HEK293 (cell line): Measurements from ENCODE around the gene HNRNPA2B1.

Source experiments
- KLF10 ChIP-seq: fragments of 450-650 bp; IDR thresholded peaks from 2 replicates; pipeline ENCODE4 v1.5.1; 2018; ENCODE audit warnings: missing biosample characterization, mild to moderate bottlenecking, missing genetic modification characterization
- OVOL3 ChIP-seq: fragments of 450-650 bp; formaldehyde crosslinking; IDR thresholded peaks from 2 replicates; pipeline ENCODE4 v1.5.1; 2016; ENCODE audit warnings: missing biosample characterization, missing genetic modification characterization
- SETDB1 ChIP-seq: IDR thresholded peaks from one replicate; pipeline ENCODE4 v1.6.1; 2017; ENCODE audit warnings: mild to moderate bottlenecking, low read length, moderate library complexity, mixed read lengths; ENCODE audit not compliant: insufficient read length
- ZNF121 ChIP-seq: fragments of 450-650 bp; formaldehyde crosslinking; IDR thresholded peaks from 2 replicates; pipeline ENCODE4 v1.5.1; 2016; ENCODE audit warnings: missing biosample characterization, missing genetic modification characterization
- ZNF146 ChIP-seq: fragments of 450-650 bp; formaldehyde crosslinking; IDR thresholded peaks from 2 replicates; pipeline ENCODE4 v1.5.1; 2016; ENCODE audit warnings: missing biosample characterization, missing genetic modification characterization
- ZNF221 ChIP-seq: fragments of 450-650 bp; formaldehyde crosslinking; IDR thresholded peaks from 2 replicates; pipeline ENCODE4 v1.5.1; 2017; ENCODE audit warnings: missing biosample characterization, missing genetic modification characterization, borderline replicate concordance
- ZNF416 ChIP-seq: fragments of 450-650 bp; formaldehyde crosslinking; IDR thresholded peaks from 2 replicates; pipeline ENCODE4 v1.5.1; 2016; ENCODE audit warnings: missing biosample characterization, missing genetic modification characterization
- TF ChIP-seq, protein P1 (sequence below): fragments of 450-650 bp; formaldehyde crosslinking; IDR thresholded peaks from 2 replicates; pipeline ENCODE4 v1.5.1; 2016; ENCODE audit warnings: missing biosample characterization, missing genetic modification characterization

DNA sequence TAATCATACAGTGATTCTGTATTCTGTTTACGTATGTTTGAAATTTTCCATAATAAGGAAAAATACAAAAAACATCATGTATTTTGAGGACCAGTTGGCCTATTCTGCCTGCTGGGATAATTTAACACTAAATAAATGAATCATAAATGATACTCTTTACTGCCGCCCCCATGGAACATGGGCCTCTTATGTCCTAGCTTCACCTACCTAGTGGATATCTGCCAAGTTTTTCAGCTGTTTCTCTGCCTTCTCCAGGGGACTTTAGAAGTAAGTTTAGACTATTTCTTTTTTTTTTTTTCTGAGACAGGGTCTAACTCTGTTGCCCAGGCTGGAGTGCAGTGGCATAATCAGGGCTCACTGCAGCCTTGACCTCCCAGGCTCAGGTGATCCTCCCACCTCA is 38.1 kb downstream of the HNRNPA2B1 start:
- TF ChIP-seq KLF10 (tag by site-specific recombination) (no peak), SETDB1 (no peak), OVOL3 (tag by site-specific recombination) (no peak), ZNF121 (tag by site-specific recombination) (no peak), ZNF146 (no peak), ZNF416 (tag by site-specific recombination) (no peak), ZNF221 (no peak)
- TF ChIP-seq, protein P1, sequence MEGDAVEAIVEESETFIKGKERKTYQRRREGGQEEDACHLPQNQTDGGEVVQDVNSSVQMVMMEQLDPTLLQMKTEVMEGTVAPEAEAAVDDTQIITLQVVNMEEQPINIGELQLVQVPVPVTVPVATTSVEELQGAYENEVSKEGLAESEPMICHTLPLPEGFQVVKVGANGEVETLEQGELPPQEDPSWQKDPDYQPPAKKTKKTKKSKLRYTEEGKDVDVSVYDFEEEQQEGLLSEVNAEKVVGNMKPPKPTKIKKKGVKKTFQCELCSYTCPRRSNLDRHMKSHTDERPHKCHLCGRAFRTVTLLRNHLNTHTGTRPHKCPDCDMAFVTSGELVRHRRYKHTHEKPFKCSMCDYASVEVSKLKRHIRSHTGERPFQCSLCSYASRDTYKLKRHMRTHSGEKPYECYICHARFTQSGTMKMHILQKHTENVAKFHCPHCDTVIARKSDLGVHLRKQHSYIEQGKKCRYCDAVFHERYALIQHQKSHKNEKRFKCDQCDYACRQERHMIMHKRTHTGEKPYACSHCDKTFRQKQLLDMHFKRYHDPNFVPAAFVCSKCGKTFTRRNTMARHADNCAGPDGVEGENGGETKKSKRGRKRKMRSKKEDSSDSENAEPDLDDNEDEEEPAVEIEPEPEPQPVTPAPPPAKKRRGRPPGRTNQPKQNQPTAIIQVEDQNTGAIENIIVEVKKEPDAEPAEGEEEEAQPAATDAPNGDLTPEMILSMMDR (tag by site-specific recombination): no peak
